Muscle of leg (tissue), 11 donors: ENCODE results near the gene PDK4. TPM values are rescaled to one million over a fixed set of nuclear protein-coding genes. Genes with fewer than 3 reads are reported as not detected.
"Not testable (repeated sequence)": the region's sequence is repeated elsewhere in the genome, so short reads cannot be mapped to it uniquely, and the experiment has no call there.

Experiments
- DNase-seq: peaks from one replicate; pipeline ENCODE4 v3.0.0; 2013
- H3K27ac ChIP-seq: one replicate; pipeline ENCODE4 v1.5.1; 2013; ENCODE audit warnings: mild to moderate bottlenecking, low read length, control low read depth
- H3K27me3 ChIP-seq: one replicate; pipeline ENCODE4 v1.6.1; 2013; ENCODE audit warnings: low read length; ENCODE audit not compliant: control insufficient read depth, insufficient read depth
- H3K36me3 ChIP-seq: one replicate; pipeline ENCODE4 v1.6.1; 2013; ENCODE audit warnings: low read length; ENCODE audit not compliant: control insufficient read depth, insufficient read depth
- H3K4me1 ChIP-seq: one replicate; pipeline ENCODE4 v1.6.1; 2013; ENCODE audit warnings: low read length; ENCODE audit not compliant: control insufficient read depth, insufficient read depth
- H3K4me3 ChIP-seq: one replicate; pipeline ENCODE4 v1.5.1; 2013; ENCODE audit warnings: low read length, control low read depth
- H3K9me3 ChIP-seq: replicated peaks from 2 replicates; pipeline ENCODE4 v1.6.1; 2013; ENCODE audit warnings: low read depth, low read length; ENCODE audit not compliant: control insufficient read depth
- WGBS: methylation state at CpG from one replicate; pipeline ENCODE4 v1.1.5; 2013; ENCODE audit warnings: missing lambda C conversion rate; ENCODE audit not compliant: insufficient coverage; 5-methylcytosine and 5-hydroxymethylcytosine counted together
- polyA plus RNA-seq, 8 donors: library from polyadenylated mRNA; unstranded; fragments of 120-200 nt; gene quantifications; one replicate each; pipeline versions ENCODE4 v1.2.1 to v1.2.3, GENCODE V29; 2013; ENCODE audit warnings: inconsistent platforms in 1 of 8, low replicate concordance in 1 of 8; ENCODE audit not compliant: insufficient read length in 8 of 8, insufficient read depth in 1 of 8
- total RNA-seq: library from RNA; stranded (reverse); fragments of 120-200 nt; gene quantifications from one replicate; pipeline ENCODE4 v1.2.4, GENCODE V29; 2013

Gene PDK4
- total and polyA plus RNA-seq, 9 donors = 11.2 to 17.8 (median 13.9) TPM

- H3K36me3 ChIP-seq = no peaks in the 10 kb centered on the region
Measured at GRCh38 chr7:95579318-95579717, 17.0 kb downstream of the PDK4 start.

GRCh38 chr7:95578299-95578855 is 17.9 kb downstream of the PDK4 start:
- Histone ChIP-seq H3K9me3 (no peaks in the 10 kb centered on the region), H3K4me1 (no peaks in the 10 kb centered on the region), H3K4me3 (no peak overlapping the region), H3K27ac (no peak overlapping the region), H3K36me3 (no peaks in the 10 kb centered on the region), H3K27me3 (no peaks in the 10 kb centered on the region)
- WGBS = no CpG with 5 or more reads among the region's 3 CpGs
- no peak for DNase-seq

More at GRCh38 chr7:95579318-95579717, 17.0 kb downstream of the PDK4 start:
- DNase-seq = no peak
- no peaks in the 10 kb centered on the region for H3K4me1 ChIP-seq
- H3K9me3 ChIP-seq = no peaks in the 10 kb centered on the region
- H3K27ac ChIP-seq = no peak overlapping the region
- no peaks in the 10 kb centered on the region for H3K27me3 ChIP-seq
- WGBS = no CpG with 5 or more reads among the region's 7 CpGs
- no peak overlapping the region for H3K4me3 ChIP-seq

GRCh38 chr7:95577137-95577536 is 19.2 kb downstream of the PDK4 start:
- no peak for DNase-seq
- Histone ChIP-seq H3K4me1 (no peaks in the 10 kb centered on the region), H3K27me3 (no peaks in the 10 kb centered on the region), H3K9me3 (peaks cover 2% of the 10 kb centered on the region), H3K27ac (no peak overlapping the region), H3K36me3 (no peaks in the 10 kb centered on the region), H3K4me3 (no peak overlapping the region)
- WGBS = 71% methylated on average over 1 of the region's 5 CpGs

- no CpG with 5 or more reads among the region's 2 CpGs for WGBS
- no peaks in the 10 kb centered on the region for H3K4me1 ChIP-seq
- H3K27ac ChIP-seq = no peak overlapping the region
- no peaks in the 10 kb centered on the region for H3K27me3 ChIP-seq
- no peak for DNase-seq
- H3K36me3 ChIP-seq = no peaks in the 10 kb centered on the region
- H3K4me3 ChIP-seq = no peak overlapping the region
- H3K9me3 ChIP-seq = peaks cover 2% of the 10 kb centered on the region
Measured at GRCh38 chr7:95569720-95570119, 26.6 kb downstream of the PDK4 start.

- no peak for DNase-seq
- 100% methylated on average over 1 of the region's 2 CpGs for WGBS
- H3K27ac ChIP-seq = no peak overlapping the region
- no peaks in the 10 kb centered on the region for H3K4me1 ChIP-seq
- H3K4me3 ChIP-seq = no peak overlapping the region
- no peaks in the 10 kb centered on the region for H3K36me3 ChIP-seq
- no peaks in the 10 kb centered on the region for H3K9me3 ChIP-seq
- no peaks in the 10 kb centered on the region for H3K27me3 ChIP-seq
Measured at GRCh38 chr7:95560674-95561073, 35.6 kb downstream of the PDK4 start.

GRCh38 chr7:95558864-95559263 is 37.5 kb downstream of the PDK4 start:
- no peaks in the 10 kb centered on the region for H3K4me1 ChIP-seq
- H3K9me3 ChIP-seq = no peaks in the 10 kb centered on the region
- H3K36me3 ChIP-seq = no peaks in the 10 kb centered on the region
- H3K27me3 ChIP-seq = no peaks in the 10 kb centered on the region
- H3K27ac ChIP-seq = no peak overlapping the region
- no CpG with 5 or more reads among the region's 3 CpGs for WGBS
- no peak for DNase-seq
- H3K4me3 ChIP-seq = no peak overlapping the region

- no peaks in the 10 kb centered on the region for H3K36me3 ChIP-seq
- H3K4me1 ChIP-seq = no peaks in the 10 kb centered on the region
- no CpG with 5 or more reads among the region's 2 CpGs for WGBS
- H3K9me3 ChIP-seq = no peaks in the 10 kb centered on the region
- H3K4me3 ChIP-seq = no peak overlapping the region
- H3K27ac ChIP-seq = no peak overlapping the region
- no peak for DNase-seq
- no peaks in the 10 kb centered on the region for H3K27me3 ChIP-seq
Measured at GRCh38 chr7:95556777-95557176, 39.5 kb downstream of the PDK4 start.

- DNase-seq = no peak
- peaks cover 17% of the 10 kb centered on the region for H3K4me1 ChIP-seq
- H3K9me3 ChIP-seq = no peaks in the 10 kb centered on the region
- H3K27me3 ChIP-seq = no peaks in the 10 kb centered on the region
- no peak overlapping the region for H3K27ac ChIP-seq
- H3K4me3 ChIP-seq = no peak overlapping the region
- WGBS = no CpG with 5 or more reads among the region's 2 CpGs
- H3K36me3 ChIP-seq = no peaks in the 10 kb centered on the region
Measured at GRCh38 chr7:95553939-95554338, 42.4 kb downstream of the PDK4 start.

- WGBS = 88% methylated on average over 27 of the region's 45 CpGs
- H3K27ac ChIP-seq, H3K4me3 ChIP-seq, H3K27me3 ChIP-seq, H3K36me3 ChIP-seq, DNase-seq, H3K9me3 ChIP-seq: not testable (repeated sequence)
- peaks cover 17% of the 10 kb centered on the region for H3K4me1 ChIP-seq
Measured at GRCh38 chr7:95552010-95552926, 44.0 kb downstream of the PDK4 start.

GRCh38 chr7:95550546-95550945 is 45.8 kb downstream of the PDK4 start:
- 38% methylated on average over 4 of the region's 4 CpGs for WGBS
- DNase-seq = peak; percentile 47
- Histone ChIP-seq H3K4me1 (peaks cover 19% of the 10 kb centered on the region), H3K27me3 (no peaks in the 10 kb centered on the region), H3K4me3 (no peak overlapping the region), H3K36me3 (no peaks in the 10 kb centered on the region), H3K27ac (peak overlapping the region; percentile 81), H3K9me3 (no peaks in the 10 kb centered on the region)
